ENCODE data around the gene NFATC4. TPM values are rescaled to one million over a fixed set of nuclear protein-coding genes. Genes with fewer than 3 reads are reported as not detected.
"Not testable (repeated sequence)": the region's sequence is repeated elsewhere in the genome, so short reads cannot be mapped to it uniquely, and the experiment has no call there.

Gene NFATC4
- total RNA-seq, 1 donor from 2014 or later, result 56.6 TPM

- H3K4me3 Mint-ChIP-seq (ENCODE audit: low read depth), result no peak overlapping the region
- TF ChIP-seq, protein P1, sequence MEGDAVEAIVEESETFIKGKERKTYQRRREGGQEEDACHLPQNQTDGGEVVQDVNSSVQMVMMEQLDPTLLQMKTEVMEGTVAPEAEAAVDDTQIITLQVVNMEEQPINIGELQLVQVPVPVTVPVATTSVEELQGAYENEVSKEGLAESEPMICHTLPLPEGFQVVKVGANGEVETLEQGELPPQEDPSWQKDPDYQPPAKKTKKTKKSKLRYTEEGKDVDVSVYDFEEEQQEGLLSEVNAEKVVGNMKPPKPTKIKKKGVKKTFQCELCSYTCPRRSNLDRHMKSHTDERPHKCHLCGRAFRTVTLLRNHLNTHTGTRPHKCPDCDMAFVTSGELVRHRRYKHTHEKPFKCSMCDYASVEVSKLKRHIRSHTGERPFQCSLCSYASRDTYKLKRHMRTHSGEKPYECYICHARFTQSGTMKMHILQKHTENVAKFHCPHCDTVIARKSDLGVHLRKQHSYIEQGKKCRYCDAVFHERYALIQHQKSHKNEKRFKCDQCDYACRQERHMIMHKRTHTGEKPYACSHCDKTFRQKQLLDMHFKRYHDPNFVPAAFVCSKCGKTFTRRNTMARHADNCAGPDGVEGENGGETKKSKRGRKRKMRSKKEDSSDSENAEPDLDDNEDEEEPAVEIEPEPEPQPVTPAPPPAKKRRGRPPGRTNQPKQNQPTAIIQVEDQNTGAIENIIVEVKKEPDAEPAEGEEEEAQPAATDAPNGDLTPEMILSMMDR (IDR thresholded peaks at IDR 0.05; ENCODE audit: unreplicated experiment), result no peak
- no peak for DNase-seq (ENCODE audit: low spot score, unreplicated experiment)
- H3K9me3 Mint-ChIP-seq (ENCODE audit: low read depth), result no peaks in the 10 kb centered on the region
- no peaks in the 10 kb centered on the region for H3K4me1 Mint-ChIP-seq (ENCODE audit: low read depth)
- H3K27me3 Mint-ChIP-seq, result peaks cover 46% of the 10 kb centered on the region
- no peak overlapping the region for H3K27ac Mint-ChIP-seq
- H3K36me3 Mint-ChIP-seq (ENCODE audit: insufficient read depth), result no peaks in the 10 kb centered on the region
Measured at GRCh38 chr14:24325041-24325530, 42.9 kb upstream of the NFATC4 start.

GRCh38 chr14:24325963-24326362 lies 42.0 kb upstream of the NFATC4 start:
- H3K27me3 Mint-ChIP-seq, result peaks cover 50% of the 10 kb centered on the region

GRCh38 chr14:24327303-24327702 lies 40.7 kb upstream of the NFATC4 start:
- H3K27me3 Mint-ChIP-seq, result peaks cover 56% of the 10 kb centered on the region

More at GRCh38 chr14:24325963-24326362, 42.0 kb upstream of the NFATC4 start:
- Mint-ChIP-seq H3K4me3 (ENCODE audit: low read depth) (no peak overlapping the region), H3K4me1 (ENCODE audit: low read depth) (no peaks in the 10 kb centered on the region), H3K36me3 (ENCODE audit: insufficient read depth) (no peaks in the 10 kb centered on the region), H3K9me3 (ENCODE audit: low read depth) (no peaks in the 10 kb centered on the region), H3K27ac (no peak overlapping the region)
- DNase-seq (ENCODE audit: low spot score, unreplicated experiment), result no peak
- TF ChIP-seq, protein P1 (IDR thresholded peaks at IDR 0.05; ENCODE audit: unreplicated experiment), result no peak

DNA sequence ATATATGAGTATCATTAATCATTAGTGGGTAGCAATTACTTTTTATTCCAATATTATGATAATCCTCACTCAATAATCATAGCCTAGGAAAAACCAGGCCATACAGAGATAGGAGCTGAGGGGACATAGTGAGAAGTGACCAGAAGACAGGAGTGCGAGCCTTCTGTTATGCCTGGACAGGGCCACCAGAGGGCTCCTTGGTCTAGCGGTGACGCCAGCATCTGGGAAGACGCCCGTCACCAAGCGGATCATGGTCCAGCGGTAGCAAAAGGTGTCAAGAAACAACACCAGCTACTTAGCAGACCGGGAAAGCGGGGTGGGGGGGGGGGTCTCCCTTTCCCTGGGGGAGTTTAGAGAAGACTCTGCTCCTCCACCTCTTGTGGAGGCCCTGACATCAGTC lies 40.1 kb upstream of the NFATC4 start:
- H3K9me3 Mint-ChIP-seq (ENCODE audit: low read depth); H3K4me1 Mint-ChIP-seq (ENCODE audit: low read depth); DNase-seq (ENCODE audit: low spot score, unreplicated experiment); H3K27ac Mint-ChIP-seq; H3K36me3 Mint-ChIP-seq (ENCODE audit: insufficient read depth); H3K4me3 Mint-ChIP-seq (ENCODE audit: low read depth): not testable (repeated sequence)
- TF ChIP-seq, protein P1 (IDR thresholded peaks at IDR 0.05; ENCODE audit: unreplicated experiment), result peak; percentile 64
- H3K27me3 Mint-ChIP-seq, result peaks cover 57% of the 10 kb centered on the region

More at GRCh38 chr14:24327303-24327702, 40.7 kb upstream of the NFATC4 start:
- no peak overlapping the region for H3K4me3 Mint-ChIP-seq (ENCODE audit: low read depth)
- peaks cover 1% of the 10 kb centered on the region for H3K4me1 Mint-ChIP-seq (ENCODE audit: low read depth)
- TF ChIP-seq, protein P1 (IDR thresholded peaks at IDR 0.05; ENCODE audit: unreplicated experiment), result no peak
- H3K9me3 Mint-ChIP-seq (ENCODE audit: low read depth), result no peaks in the 10 kb centered on the region
- no peak for DNase-seq (ENCODE audit: low spot score, unreplicated experiment)
- no peaks in the 10 kb centered on the region for H3K36me3 Mint-ChIP-seq (ENCODE audit: insufficient read depth)
- H3K27ac Mint-ChIP-seq, result no peak overlapping the region

DNA sequence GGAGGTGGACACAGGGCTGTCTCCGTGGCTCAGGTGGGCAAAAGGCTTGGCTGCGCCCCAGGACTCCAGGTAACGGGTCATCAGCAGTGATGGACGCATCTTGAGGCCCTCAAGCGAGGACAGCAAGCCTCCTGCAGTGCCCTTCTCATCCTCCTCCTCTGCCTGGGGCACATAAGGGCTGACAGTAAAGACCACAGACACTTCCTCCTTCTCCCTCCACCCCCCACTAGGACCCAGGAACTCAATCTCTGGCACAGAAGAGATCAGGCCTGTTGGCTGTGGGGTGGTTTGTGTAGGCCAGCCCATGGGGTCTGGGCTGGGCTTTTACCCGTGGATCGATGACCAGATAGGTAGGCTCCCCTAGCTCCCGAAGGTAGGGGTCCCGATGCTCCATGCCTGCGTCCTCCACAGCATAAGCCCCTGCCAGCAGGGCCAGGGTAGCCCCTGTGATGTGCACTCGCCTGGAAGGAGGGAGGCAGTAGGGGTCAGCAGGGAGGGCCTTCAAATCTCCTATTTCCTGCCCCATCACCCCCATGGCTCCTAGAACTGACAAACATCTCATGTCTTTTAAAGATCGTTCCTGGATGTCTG lies 38.8 kb upstream of the NFATC4 start:
- peaks cover 65% of the 10 kb centered on the region for H3K27me3 Mint-ChIP-seq
- no peak overlapping the region for H3K4me3 Mint-ChIP-seq (ENCODE audit: low read depth)
- H3K27ac Mint-ChIP-seq, result no peak overlapping the region
- H3K36me3 Mint-ChIP-seq (ENCODE audit: insufficient read depth), result no peaks in the 10 kb centered on the region
- H3K4me1 Mint-ChIP-seq (ENCODE audit: low read depth), result peaks cover 3% of the 10 kb centered on the region
- TF ChIP-seq, protein P1 (IDR thresholded peaks at IDR 0.05; ENCODE audit: unreplicated experiment), result no peak
- DNase-seq (ENCODE audit: low spot score, unreplicated experiment), result no peak
- H3K9me3 Mint-ChIP-seq (ENCODE audit: low read depth), result no peaks in the 10 kb centered on the region
